Coronary artery (tissue), 2 donors: Measurements from ENCODE around the gene GPR183.

Experiments used
- DNase-seq: peaks from one replicate; pipeline ENCODE4 v3.0.0-alpha.2; 2017; ENCODE audit warnings: low spot score
- H3K27ac ChIP-seq, 2 donors: fragments of 200-600 bp; sonication (generic); one replicate each; pipeline ENCODE4 v1.5.1; 2016 to 2019
- H3K4me3 ChIP-seq: fragments of 200-600 bp; sonication (generic); 2 replicates; pipeline ENCODE4 v1.5.1; 2016; ENCODE audit warnings: mild to moderate bottlenecking, moderate library complexity
- CTCF ChIP-seq: fragments of 200-600 bp; sonication (generic); IDR thresholded peaks from one replicate; pipeline ENCODE4 v1.5.1; 2019; ENCODE audit warnings: antibody characterized with exemption

GPR183 gene

DNA sequence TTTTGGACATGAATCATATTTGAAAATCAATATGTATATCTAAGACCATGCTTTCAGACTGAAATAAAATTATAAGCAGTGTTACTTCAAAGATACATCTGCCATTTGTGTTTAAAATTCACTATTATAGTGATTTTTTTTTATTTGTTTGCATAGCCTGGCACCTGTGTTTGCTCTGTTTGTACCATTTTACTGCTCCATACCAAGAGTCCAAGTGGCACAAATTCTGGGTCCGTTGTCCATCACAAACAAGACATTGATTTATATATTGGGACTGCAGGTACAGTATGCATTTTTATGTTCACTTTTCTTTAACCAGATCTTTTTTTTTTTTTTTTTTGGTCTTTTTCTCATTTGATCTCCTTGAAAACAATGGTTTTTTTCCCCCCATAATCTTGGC is 6.7 kb upstream of the GPR183 start:
- no peak for DNase-seq
- no peak for TF ChIP-seq CTCF
- Histone ChIP-seq H3K27ac (peak overlapping the region in 1 of 2 donors; percentile 18), H3K4me3 (no peak overlapping the region)

DNA sequence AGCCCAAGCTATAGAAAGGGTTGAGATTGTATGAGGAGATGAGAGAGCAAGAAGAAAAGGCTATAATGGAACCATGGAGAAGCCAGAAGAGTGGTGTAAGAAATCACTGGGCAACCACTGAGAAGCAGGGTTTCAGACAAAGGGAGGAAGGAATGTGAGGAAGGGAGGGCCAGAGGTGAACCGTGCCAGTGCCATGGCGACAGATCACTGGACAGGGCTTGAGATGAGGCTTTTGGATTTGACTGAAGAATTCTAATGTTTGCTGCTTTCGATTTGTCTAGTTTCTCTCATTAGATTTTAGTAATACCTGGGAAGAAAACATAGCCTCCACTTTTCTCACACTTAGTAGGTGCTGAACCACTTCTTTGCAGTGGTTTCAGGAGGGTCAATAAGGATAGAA is 6.3 kb upstream of the GPR183 start:
- DNase-seq, result no peak

GRCh38 chr13:99312493-99312883 is 5.3 kb upstream of the GPR183 start:
- peak; percentile 79 for DNase-seq
- no peak for TF ChIP-seq CTCF
- H3K4me3 ChIP-seq, result no peak overlapping the region
- H3K27ac ChIP-seq, result peak overlapping the region; percentile 30 to 65

More for the DNA sequence above, 6.3 kb upstream of the GPR183 start:
- H3K27ac ChIP-seq, result peak overlapping the region in 1 of 2 donors; percentile 18
- no peak for TF ChIP-seq CTCF
- no peak overlapping the region for H3K4me3 ChIP-seq

DNA sequence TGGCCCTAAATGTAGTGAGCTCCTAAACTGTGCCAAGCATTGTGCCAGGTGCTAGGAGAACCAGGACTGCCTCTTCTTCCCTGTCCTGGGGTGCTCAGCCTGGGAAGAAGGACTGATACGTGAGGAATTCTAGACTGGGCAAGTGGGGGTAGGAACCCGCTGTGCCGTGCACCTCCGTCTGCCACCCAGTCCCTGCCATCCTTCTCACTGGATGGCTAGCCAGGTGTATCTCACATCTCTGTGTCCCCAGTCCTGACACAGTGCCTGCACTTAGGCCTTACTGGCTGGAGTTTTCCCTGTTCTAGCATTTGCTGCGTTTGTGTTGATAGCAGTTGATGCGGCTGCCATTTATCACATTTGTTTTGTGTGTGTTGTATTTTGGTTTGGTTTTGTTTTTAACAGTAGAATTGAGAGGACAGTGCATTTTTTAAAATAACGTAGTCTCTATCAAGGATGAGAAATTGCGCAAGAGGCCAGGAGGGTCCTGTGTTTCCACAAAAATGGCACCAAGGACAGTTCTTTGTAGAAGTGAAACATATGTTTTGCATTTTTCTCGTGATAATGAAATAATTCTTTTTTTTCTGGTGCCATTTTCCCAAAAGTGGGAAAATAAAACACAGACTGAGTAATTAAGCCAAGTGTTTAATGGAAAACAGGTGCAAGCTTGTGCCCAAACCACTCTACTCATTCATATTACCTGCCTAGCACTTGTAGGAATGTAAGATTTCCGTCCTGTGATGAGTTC is 4.7 kb upstream of the GPR183 start:
- no peak overlapping the region for H3K4me3 ChIP-seq
- TF ChIP-seq CTCF, result no peak
- no peak for DNase-seq
- peak overlapping the region; percentile 30 to 65 for H3K27ac ChIP-seq

GRCh38 chr13:99311137-99311536 is 3.9 kb upstream of the GPR183 start:
- no peak for TF ChIP-seq CTCF
- Histone ChIP-seq H3K27ac (peak overlapping the region; percentile 30 to 65), H3K4me3 (no peak overlapping the region)
- no peak for DNase-seq

DNA sequence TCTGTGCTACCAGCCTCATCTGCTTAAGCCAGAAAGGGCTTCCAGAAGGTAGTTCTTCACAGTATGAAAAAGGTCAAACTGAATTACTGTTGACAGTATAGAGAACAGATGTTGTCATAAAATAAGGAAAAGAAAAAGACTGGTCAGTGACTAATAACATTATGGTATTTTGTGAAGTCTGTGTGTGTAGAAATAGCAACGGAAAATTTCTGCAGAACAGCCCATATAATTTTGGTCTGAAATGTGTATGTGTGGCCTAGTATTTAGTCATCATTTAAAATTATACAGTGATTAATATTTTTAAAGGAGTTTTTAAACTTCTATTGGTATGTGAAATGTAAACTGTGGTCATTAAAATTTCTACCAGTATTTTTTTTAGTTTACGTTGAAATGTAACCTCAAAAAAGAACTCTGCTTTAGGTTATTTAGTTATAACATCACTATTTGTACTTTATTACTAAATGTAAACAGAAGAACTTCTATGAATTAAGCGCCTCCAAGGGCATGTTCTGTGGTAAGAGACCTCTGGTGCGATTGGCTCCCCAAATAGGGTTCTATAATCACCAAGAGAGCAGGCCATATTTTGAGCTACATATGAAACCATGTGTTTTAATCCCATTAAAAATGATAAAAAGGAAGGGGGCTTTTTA is 3.3 kb upstream of the GPR183 start:
- Histone ChIP-seq H3K4me3 (no peak overlapping the region), H3K27ac (peak overlapping the region in 1 of 2 donors; percentile 2)
- no peak for TF ChIP-seq CTCF
- no peak for DNase-seq
